Activated naive CD8-positive, alpha-beta T cell treated with anti-CD3 and anti-CD28 coated beads, Interleukin-2, amount 50 U/mL, for 16 hours (primary cell): Measurements from ENCODE around the gene LYPLA2.

Experiments
- DNase-seq: peaks from one replicate; pipeline ENCODE4 v3.0.0-alpha.2; 2020; ENCODE audit warnings: low read depth, low spot score

LYPLA2 gene

DNA sequence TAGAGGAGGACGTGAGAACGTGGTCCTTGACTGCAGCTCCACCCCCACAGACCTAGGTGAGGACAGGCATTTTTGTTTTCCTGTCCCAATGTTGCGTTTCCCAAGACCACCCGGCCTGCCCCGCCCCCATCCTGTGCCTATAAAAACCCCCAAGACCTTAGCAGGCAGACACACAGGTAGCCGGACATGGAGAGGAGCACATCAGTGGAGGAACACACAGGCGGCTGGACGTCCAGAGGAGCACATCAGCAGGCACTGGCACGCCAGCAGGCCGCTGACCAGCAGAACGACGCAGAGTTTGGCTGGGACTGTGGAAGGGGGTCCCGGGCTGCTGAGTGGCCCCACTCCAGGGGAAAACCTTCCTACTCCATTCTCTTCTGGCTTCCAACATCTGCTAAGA, 47.0 kb downstream of the LYPLA2 start:
- no peak for DNase-seq

DNA sequence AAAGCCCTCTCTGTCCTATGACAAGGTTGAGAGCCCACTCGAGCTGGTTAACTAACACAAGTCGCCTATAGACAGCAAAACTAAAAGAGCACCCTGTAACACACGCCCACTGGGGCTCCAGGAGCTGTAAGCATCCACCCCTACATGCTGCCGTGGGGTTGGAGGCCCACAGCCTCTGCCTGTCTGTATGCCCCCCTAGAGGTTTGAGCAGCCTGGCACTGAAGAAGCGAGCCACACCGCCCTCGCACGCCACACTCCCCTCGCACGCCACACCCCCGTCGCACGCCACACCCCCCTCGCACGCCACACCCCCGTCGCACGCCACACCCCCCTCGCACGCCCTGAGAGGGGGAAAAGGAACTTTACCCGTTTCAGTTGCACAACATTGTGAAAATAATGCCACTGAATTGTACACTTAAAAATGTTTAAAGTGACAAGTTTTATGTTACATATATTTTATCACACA, 47.5 kb downstream of the LYPLA2 start:
- peak; percentile 63 for DNase-seq

DNA sequence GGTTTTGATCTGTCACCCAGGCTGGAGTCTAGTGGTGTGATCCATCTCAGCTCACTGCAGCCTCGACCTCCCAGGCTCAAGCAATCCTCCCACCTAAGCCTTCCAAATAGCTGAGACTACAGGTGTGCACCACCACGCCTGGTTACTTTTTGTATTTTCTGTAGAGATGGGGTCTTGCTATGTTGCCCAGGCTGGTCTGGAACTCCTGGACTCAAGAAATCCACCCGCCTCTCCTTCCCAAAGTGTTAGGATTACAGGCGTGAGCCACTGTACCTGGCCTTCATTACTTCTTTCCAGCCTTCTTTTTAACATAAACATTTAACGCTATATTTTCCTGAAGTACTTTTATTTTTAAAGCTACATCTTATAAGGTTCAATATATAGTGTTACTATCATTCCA, 52.7 kb downstream of the LYPLA2 start:
- DNase-seq = no peak
